CD14-positive monocyte (primary cell): ENCODE data around the gene LPCAT1. TPM values are rescaled to one million over a fixed set of nuclear protein-coding genes. Genes with fewer than 3 reads are reported as not detected.

Source experiments
- DNase-seq, 3 donors: peaks; one replicate each; pipeline ENCODE4 v3.0.0-alpha.2; 2011 to 2022
- H2AFZ ChIP-seq: 2 replicates; pipeline ENCODE4 v1.6.0; 2012; ENCODE audit warnings: mild to moderate bottlenecking, low read depth, low read length, inconsistent platforms; ENCODE audit not compliant: insufficient read depth, poor library complexity, severe bottlenecking
- H3K27ac ChIP-seq, 2 donors: 1 replicate in 1 of 2; 2 replicates in 1 of 2; pipeline ENCODE4 v1.5.1; 2012 to 2013; ENCODE audit warnings: low read length in 2 of 2, control low read depth in 1 of 2, inconsistent platforms in 1 of 2, low read depth in 1 of 2, mild to moderate bottlenecking in 1 of 2
- H3K27me3 ChIP-seq, 2 donors: one replicate each; pipeline versions ENCODE4 v1.6.0 to v1.6.1; 2011 to 2013; ENCODE audit warnings: low read length in 2 of 2; ENCODE audit not compliant: control insufficient read depth in 2 of 2, insufficient read depth in 2 of 2
- H3K36me3 ChIP-seq, 2 donors: replicated peaks in 1 of 2; 1 replicate in 1 of 2; 2 replicates in 1 of 2; pipeline versions ENCODE4 v1.5.1 to v1.6.1; 2012 to 2013; ENCODE audit warnings: low read length in 2 of 2, control low read depth in 1 of 2, inconsistent platforms in 1 of 2, mild to moderate bottlenecking in 1 of 2; ENCODE audit not compliant: insufficient read depth in 2 of 2, control insufficient read depth in 1 of 2
- H3K4me1 ChIP-seq, 2 donors: 1 replicate in 1 of 2; 2 replicates in 1 of 2; pipeline versions ENCODE4 v1.5.1 to v1.6.1; 2012 to 2013; ENCODE audit warnings: low read length in 2 of 2, control low read depth in 1 of 2, inconsistent platforms in 1 of 2, mild to moderate bottlenecking in 1 of 2, moderate library complexity in 1 of 2; ENCODE audit not compliant: insufficient read depth in 2 of 2, control insufficient read depth in 1 of 2
- H3K4me2 ChIP-seq: replicated peaks from 2 replicates; pipeline ENCODE3; 2012; ENCODE audit warnings: low read length, moderate library complexity, mild to moderate bottlenecking; ENCODE audit not compliant: poor library complexity, severe bottlenecking; ENCODE audit errors: extremely low read depth
- H3K4me3 ChIP-seq, 3 experiments: fragments of 200-600 bp in 1 of 3; sonication (generic) in 1 of 3; replicated peaks in 1 of 3; 1 replicate in 2 of 3; 2 replicates in 1 of 3; pipeline ENCODE4 v1.5.1; 2011 to 2013; ENCODE audit warnings: low read length in 3 of 3, mild to moderate bottlenecking in 3 of 3, control low read depth in 2 of 3, low read depth in 2 of 3, inconsistent platforms in 1 of 3, moderate library complexity in 1 of 3
- H3K79me2 ChIP-seq: 2 replicates; pipeline ENCODE4 v1.6.0; 2012; ENCODE audit warnings: mild to moderate bottlenecking, control low read depth, inconsistent platforms, low read length, moderate library complexity; ENCODE audit not compliant: insufficient read depth
- H3K9ac ChIP-seq: 2 replicates; pipeline ENCODE4 v1.6.0; 2017; ENCODE audit warnings: low read length, mild to moderate bottlenecking; ENCODE audit not compliant: insufficient read depth, poor library complexity, severe bottlenecking
- H3K9me3 ChIP-seq, 2 donors: replicated peaks in 1 of 2; 1 replicate in 1 of 2; 2 replicates in 1 of 2; pipeline versions ENCODE4 v1.5.1 to v1.6.1; 2012 to 2013; ENCODE audit warnings: low read length in 2 of 2, control low read depth in 1 of 2; ENCODE audit not compliant: control insufficient read depth in 1 of 2, insufficient read depth in 1 of 2
- H4K20me1 ChIP-seq: 2 replicates; pipeline ENCODE4 v1.6.0; 2012; ENCODE audit warnings: mild to moderate bottlenecking, low read length, control low read depth, moderate library complexity; ENCODE audit not compliant: insufficient read depth
- H3K27ac Mint-ChIP-seq, 7 donors: one replicate each; pipeline ENCODE4 v1.8.0; 2020; ENCODE audit warnings: mild to moderate bottlenecking in 7 of 7, mixed read lengths in 7 of 7, moderate library complexity in 6 of 7, inconsistent platforms in 2 of 7
- H3K27me3 Mint-ChIP-seq, 3 donors: one replicate each; pipeline ENCODE4 v1.8.0; 2021 to 2022; ENCODE audit warnings: low read depth in 3 of 3, mild to moderate bottlenecking in 3 of 3, mixed read lengths in 3 of 3, moderate library complexity in 3 of 3, inconsistent platforms in 1 of 3
- H3K36me3 Mint-ChIP-seq, 2 donors: one replicate each; pipeline ENCODE4 v1.8.0; 2020; ENCODE audit warnings: mixed read lengths in 2 of 2, inconsistent platforms in 1 of 2, mild to moderate bottlenecking in 1 of 2
- H3K4me1 Mint-ChIP-seq: one replicate; pipeline ENCODE4 v1.8.0; 2020; ENCODE audit warnings: mild to moderate bottlenecking, mixed read lengths
- H3K4me3 Mint-ChIP-seq, 2 donors: one replicate each; pipeline ENCODE4 v1.8.0; 2020; ENCODE audit warnings: mild to moderate bottlenecking in 2 of 2, mixed read lengths in 2 of 2, moderate library complexity in 1 of 2
- H3K9me3 Mint-ChIP-seq, 7 donors: one replicate each; pipeline ENCODE4 v1.8.0; 2020 to 2022; ENCODE audit warnings: mixed read lengths in 7 of 7, mild to moderate bottlenecking in 6 of 7, moderate library complexity in 6 of 7, inconsistent platforms in 2 of 7
- WGBS: methylation state at CpG from one replicate; pipeline ENCODE4 v1.1.5; 2013; ENCODE audit warnings: missing lambda C conversion rate; ENCODE audit not compliant: insufficient coverage; 5-methylcytosine and 5-hydroxymethylcytosine counted together
- intact Hi-C, 2 donors: fragments of 100-400 bp; cut with micrococcal nuclease; formaldehyde crosslinking; loops; one replicate each; pipeline versions ENCODE4 v1.15.0 to v1.15.1; 2023
- polyA plus RNA-seq, 3 donors: library from polyadenylated mRNA; depleted of rRNA in 1 of 3; unstranded in 2 of 3; stranded (reverse) in 1 of 3; fragments of 300-500 nt in 2 of 3; fragments of >200 nt in 1 of 3; fragmentation: Illumina TruSeq in 2 of 3; gene quantifications; 1 replicate in 2 of 3; 2 replicates in 1 of 3; pipeline ENCODE4 v1.2.3, GENCODE V29; 2012 to 2021
- TF ChIP-seq, protein P1 (sequence below): fragments of 200-600 bp; IDR thresholded peaks from one replicate; pipeline ENCODE4 v1.8.0; 2022; ENCODE audit warnings: antibody characterized with exemption, mild to moderate bottlenecking

LPCAT1 gene
- polyA plus RNA-seq, 3 donors, result 34.1 to 53.9 (median 34.8) TPM

- Mint-ChIP-seq H3K4me3 (no peak overlapping the region), H3K27ac (peak overlapping the region in 1 of 7 donors; percentile 1), H3K27me3 (peaks cover 8 to 24% (median 13%) of the 10 kb centered on the region in 3 donors), H3K4me1 (no peaks in the 10 kb centered on the region), H3K36me3 (no peaks in the 10 kb centered on the region), H3K9me3 (peaks cover 13 to 19% (median 16%) of the 10 kb centered on the region in 7 donors)
- no peak overlapping the region for H3K9ac ChIP-seq
- no peak overlapping the region for H3K4me2 ChIP-seq
- peaks cover 7 to 20% of the 10 kb centered on the region in 2 donors for H3K9me3 ChIP-seq
- H3K4me1 ChIP-seq, result no peaks in the 10 kb centered on the region
- DNase-seq, result no peak
- TF ChIP-seq, protein P1, sequence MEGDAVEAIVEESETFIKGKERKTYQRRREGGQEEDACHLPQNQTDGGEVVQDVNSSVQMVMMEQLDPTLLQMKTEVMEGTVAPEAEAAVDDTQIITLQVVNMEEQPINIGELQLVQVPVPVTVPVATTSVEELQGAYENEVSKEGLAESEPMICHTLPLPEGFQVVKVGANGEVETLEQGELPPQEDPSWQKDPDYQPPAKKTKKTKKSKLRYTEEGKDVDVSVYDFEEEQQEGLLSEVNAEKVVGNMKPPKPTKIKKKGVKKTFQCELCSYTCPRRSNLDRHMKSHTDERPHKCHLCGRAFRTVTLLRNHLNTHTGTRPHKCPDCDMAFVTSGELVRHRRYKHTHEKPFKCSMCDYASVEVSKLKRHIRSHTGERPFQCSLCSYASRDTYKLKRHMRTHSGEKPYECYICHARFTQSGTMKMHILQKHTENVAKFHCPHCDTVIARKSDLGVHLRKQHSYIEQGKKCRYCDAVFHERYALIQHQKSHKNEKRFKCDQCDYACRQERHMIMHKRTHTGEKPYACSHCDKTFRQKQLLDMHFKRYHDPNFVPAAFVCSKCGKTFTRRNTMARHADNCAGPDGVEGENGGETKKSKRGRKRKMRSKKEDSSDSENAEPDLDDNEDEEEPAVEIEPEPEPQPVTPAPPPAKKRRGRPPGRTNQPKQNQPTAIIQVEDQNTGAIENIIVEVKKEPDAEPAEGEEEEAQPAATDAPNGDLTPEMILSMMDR, result no peak
- no peak overlapping the region for H2AFZ ChIP-seq
- H3K79me2 ChIP-seq, result no peaks in the 10 kb centered on the region
- no peak overlapping the region for H3K4me3 ChIP-seq
- H3K36me3 ChIP-seq, result no peaks in the 10 kb centered on the region
- no peaks in the 10 kb centered on the region for H4K20me1 ChIP-seq
- WGBS, result 64% methylated on average over 9 of the region's 11 CpGs
- no peak overlapping the region for H3K27ac ChIP-seq
- peaks cover 0 to 3% of the 10 kb centered on the region in 2 donors for H3K27me3 ChIP-seq
- intact Hi-C loops, result no loop called here
Measured at GRCh38 chr5:1437226-1437829, 86.4 kb downstream of the LPCAT1 start.

DNA sequence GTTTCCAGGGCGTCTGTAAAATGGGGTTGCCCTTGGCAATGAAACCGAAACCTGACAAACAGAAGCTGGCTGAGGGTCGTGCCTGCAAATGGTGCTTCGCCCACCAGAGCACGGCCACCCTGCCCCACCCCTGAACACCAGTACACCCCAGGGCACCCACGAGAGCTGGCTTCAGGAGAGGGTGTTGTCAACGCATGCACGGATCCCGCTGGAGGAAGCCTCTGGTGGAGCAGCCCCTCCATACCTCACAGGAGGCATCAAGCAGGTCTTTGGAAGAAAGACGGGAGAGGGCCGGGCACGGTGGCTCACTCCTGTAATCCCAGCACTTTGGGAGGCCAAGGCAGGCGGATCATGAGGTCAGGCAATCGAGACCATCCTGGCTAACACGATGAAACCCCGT lies 87.1 kb downstream of the LPCAT1 start:
- H3K79me2 ChIP-seq, result no peaks in the 10 kb centered on the region
- DNase-seq, result no peak
- H3K27me3 ChIP-seq, result peaks cover 0 to 3% of the 10 kb centered on the region in 2 donors
- no peaks in the 10 kb centered on the region for H4K20me1 ChIP-seq
- H3K4me2 ChIP-seq, result no peak overlapping the region
- H3K36me3 Mint-ChIP-seq, result no peaks in the 10 kb centered on the region
- no peak overlapping the region for H3K4me3 Mint-ChIP-seq
- 96% methylated on average over 16 of the region's 16 CpGs for WGBS
- intact Hi-C loops, result no loop called here
- no peak overlapping the region for H3K27ac ChIP-seq
- H3K36me3 ChIP-seq, result no peaks in the 10 kb centered on the region
- TF ChIP-seq, protein P1, result no peak
- no peaks in the 10 kb centered on the region for H3K4me1 ChIP-seq
- H3K4me3 ChIP-seq, result no peak overlapping the region
- peaks cover 17 to 25% (median 20%) of the 10 kb centered on the region in 7 donors for H3K9me3 Mint-ChIP-seq
- peaks cover 5 to 17% (median 9%) of the 10 kb centered on the region in 3 donors for H3K27me3 Mint-ChIP-seq
- no peak overlapping the region for H2AFZ ChIP-seq
- no peak overlapping the region for H3K27ac Mint-ChIP-seq
- no peaks in the 10 kb centered on the region for H3K4me1 Mint-ChIP-seq
- H3K9ac ChIP-seq, result no peak overlapping the region
- H3K9me3 ChIP-seq, result peaks cover 13 to 26% of the 10 kb centered on the region in 2 donors
